Right atrium auricular region (tissue), 2 donors: ENCODE measurements around the gene OR8D2. TPM values are rescaled to one million over a fixed set of nuclear protein-coding genes. Genes with fewer than 3 reads are reported as not detected.

Experiments
- total RNA-seq, 2 donors: library from RNA; depleted of rRNA; stranded (reverse); fragments of >200 nt; gene quantifications; one replicate each; pipeline ENCODE4 v1.1.0, GENCODE V29; 2016

The OR8D2 gene
- total RNA-seq, 2 donors from 2014 or later = not detected

Other genes with a start within 250 kb of the OR8D2 start
- 1 to 10 TPM; 2.6 to 6.9 TPM for gene VWA5A, start 204.7 kb downstream of the OR8D2 start, total RNA-seq
- not detected for gene OR10D3, start 136.9 kb downstream of the OR8D2 start, total RNA-seq
- gene OR8G1, start 79.1 kb downstream of the OR8D2 start, total RNA-seq = not detected
- gene OR8G5, start 63.8 kb downstream of the OR8D2 start, total RNA-seq = not detected
- not detected for gene OR8D1, start 6.2 kb downstream of the OR8D2 start, total RNA-seq
- not detected for gene OR8B2, start 64.3 kb upstream of the OR8D2 start, total RNA-seq
- not detected for gene OR8B3, start 78.8 kb upstream of the OR8D2 start, total RNA-seq
- gene OR8B4, start 104.7 kb upstream of the OR8D2 start, total RNA-seq = not detected
- not detected for gene OR8B8, start 125.5 kb upstream of the OR8D2 start, total RNA-seq
- gene OR8B12, start 223.5 kb upstream of the OR8D2 start, total RNA-seq = not detected
- not detected for gene OR8A1, start 249.8 kb upstream of the OR8D2 start, total RNA-seq